GM12875 (cell line): ENCODE results near the gene AKT1S1.

Experiments used
- H3K4me3 ChIP-seq: one replicate; pipeline ENCODE4 v1.5.1; 2011; ENCODE audit warnings: low read depth, low read length, control low read depth
- CTCF ChIP-seq: IDR thresholded peaks from 2 replicates; pipeline ENCODE4 v1.5.1; 2011; ENCODE audit warnings: low read depth, mild to moderate bottlenecking, control low read depth, inconsistent platforms, low read length, moderate library complexity, borderline replicate concordance; ENCODE audit not compliant: insufficient read depth

Gene AKT1S1

GRCh38 chr19:49891393-49891792, 14.2 kb upstream of the AKT1S1 start:
- TF ChIP-seq CTCF: no peak
- no peak overlapping the region for H3K4me3 ChIP-seq

- no peak for TF ChIP-seq CTCF
- H3K4me3 ChIP-seq: no peak overlapping the region
Observed at GRCh38 chr19:49890349-49891311, 13.5 kb upstream of the AKT1S1 start.

GRCh38 chr19:49889687-49890348, 12.7 kb upstream of the AKT1S1 start:
- peak; percentile 80 for TF ChIP-seq CTCF
- no peak overlapping the region for H3K4me3 ChIP-seq

- no peak for TF ChIP-seq CTCF
- H3K4me3 ChIP-seq: no peak overlapping the region
Observed at GRCh38 chr19:49889038-49889686, 12.0 kb upstream of the AKT1S1 start.

DNA sequence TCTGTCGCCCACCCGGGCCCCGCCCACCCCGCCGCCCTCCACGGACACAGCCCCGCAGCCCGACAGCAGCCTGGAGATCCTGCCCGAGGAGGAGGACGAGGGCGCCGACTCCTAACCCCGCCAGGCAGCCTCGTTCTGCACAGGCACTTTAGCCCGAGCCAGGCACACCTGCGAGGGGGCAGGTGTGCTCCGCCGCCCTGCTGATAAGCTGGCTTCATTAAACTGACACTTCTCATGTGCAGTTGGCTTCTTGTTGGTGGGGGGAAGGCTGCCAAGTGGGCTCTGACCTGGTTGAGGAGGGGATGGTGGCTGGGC, 11.3 kb upstream of the AKT1S1 start:
- H3K4me3 ChIP-seq: no peak overlapping the region
- TF ChIP-seq CTCF: no peak

- no peak for TF ChIP-seq CTCF
- H3K4me3 ChIP-seq: no peak overlapping the region
Observed at GRCh38 chr19:49887665-49888509, 10.7 kb upstream of the AKT1S1 start.
